HG03135 (cell line): ENCODE data around the gene TENM3.

ENCODE experiments used
- ATAC-seq: cut with Tn5 transposase; IDR thresholded peaks from one replicate; pipeline ENCODE4 v1.9.1; 2021; ENCODE audit warnings: mild to moderate bottlenecking, moderate library complexity; ENCODE audit not compliant: unreplicated experiment

Gene TENM3

DNA sequence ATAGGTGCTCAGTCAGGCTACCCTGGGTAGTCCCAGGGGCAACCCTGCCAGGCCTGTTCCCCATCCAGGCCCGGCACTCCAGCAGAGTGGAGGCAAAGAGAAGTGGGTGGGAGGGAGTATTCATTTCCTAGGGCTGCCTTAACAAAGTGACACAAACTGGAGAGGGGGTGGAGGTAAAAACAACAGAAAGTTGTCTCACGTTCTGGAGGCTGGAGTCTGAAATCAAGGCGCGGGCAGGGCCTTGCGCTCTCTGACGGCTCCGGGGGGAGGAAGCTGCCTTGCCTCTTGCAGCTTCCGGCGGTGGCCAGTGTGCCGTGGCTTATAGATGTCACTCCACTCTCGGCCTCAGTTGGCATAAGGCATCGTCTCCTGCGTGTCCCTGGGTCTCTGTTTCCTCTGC is 583.2 kb downstream of the TENM3 start:
- ATAC-seq = no peak

- no peak for ATAC-seq
These were observed 584.0 kb downstream of the TENM3 start for GRCh38 chr4:182827166-182827565.

DNA sequence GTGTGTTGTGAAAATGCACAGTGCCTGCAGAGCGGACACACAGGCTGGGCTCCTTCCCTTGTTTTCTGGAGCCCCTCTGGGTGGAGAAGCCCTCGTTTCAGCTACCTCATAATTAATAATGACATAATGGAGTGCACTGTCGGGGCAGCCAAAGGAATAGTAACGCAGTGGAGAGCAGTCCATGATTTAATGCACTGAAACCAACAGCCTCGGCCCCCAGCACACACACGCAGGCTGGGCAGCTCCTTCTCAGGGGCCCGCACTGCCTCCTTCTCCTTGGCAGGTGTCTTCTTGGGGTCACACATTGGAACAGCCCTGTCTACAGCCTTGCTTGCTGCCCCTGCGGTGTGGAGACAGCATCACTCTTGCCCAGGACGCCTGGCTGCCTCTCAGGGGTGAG is 584.8 kb downstream of the TENM3 start:
- no peak for ATAC-seq

- ATAC-seq = no peak
These were observed 585.3 kb downstream of the TENM3 start for GRCh38 chr4:182828360-182829025.

DNA sequence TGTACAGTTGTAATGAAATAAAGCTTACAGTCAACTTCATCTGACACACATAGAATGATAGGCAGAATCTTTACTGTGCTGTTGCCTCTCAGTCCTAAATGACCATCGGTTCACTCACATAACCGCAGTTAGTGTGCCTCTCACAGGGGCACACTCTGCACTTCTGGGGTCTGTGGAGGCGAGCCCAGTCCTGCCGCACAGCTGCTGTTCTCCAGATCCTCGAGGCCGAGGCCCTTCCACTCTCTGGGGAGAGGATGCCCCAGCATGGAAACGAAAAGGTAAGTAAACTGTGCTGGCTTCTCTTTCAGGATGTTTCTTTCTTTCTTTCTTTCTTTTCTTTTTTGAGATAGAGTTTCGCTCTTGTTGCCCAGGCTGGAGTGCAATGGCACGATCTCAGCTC is 586.0 kb downstream of the TENM3 start:
- ATAC-seq = no peak

DNA sequence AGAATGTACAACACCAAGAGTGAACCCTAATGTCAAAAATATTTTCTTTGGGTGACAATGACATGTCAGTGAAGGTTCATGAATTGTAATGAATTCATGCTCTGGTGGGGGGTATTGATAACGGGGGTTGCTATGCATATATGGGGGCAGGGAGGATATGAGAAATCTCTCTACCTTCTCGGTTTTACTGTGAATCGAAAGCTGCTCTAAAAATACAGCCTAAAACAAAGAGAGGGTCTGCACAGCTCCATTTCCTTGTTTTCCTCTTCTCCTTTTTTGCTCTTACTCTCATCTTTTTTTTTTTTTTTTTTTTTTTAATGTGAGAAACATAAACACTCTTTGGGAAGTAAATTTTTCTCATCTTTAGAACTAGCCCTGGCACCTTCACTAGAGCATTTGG is 588.2 kb downstream of the TENM3 start:
- ATAC-seq = no peak

GRCh38 chr4:182832352-182833120 is 589.3 kb downstream of the TENM3 start:
- ATAC-seq = no peak

DNA sequence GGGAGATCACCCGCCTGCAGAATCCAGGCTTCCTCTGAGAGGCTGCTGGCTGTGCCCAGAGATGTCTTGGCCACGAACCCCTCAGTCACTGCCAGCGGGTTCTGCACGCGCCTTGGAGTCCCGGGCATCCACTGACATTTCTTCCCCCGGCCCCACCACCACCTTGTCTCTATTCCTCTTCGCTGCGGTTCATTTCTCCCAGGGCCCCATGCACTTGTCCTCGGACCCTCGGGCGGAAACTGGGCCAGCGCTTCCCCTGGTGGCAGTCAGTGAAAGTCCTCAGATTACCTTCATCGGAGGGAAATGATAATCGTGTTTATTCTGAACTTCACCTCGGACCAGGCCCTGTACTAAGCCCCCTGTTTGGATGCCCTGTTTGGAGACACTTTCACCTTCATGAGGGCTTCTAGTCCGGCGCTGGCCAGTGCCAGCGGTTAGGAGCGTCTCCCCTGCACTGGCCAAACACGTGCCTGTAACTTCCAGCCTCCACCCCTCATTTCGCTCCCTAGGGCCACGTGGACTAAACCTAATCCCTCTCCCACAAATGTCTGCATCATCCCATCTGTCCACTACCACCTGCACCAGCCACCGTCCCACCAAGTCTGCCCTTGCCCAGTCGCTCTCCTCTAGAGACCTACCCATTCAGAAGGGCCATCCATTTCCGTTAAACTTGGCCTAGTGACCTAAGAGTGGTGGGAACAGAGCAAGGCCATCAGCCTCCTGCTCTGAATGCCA is 592.0 kb downstream of the TENM3 start:
- no peak for ATAC-seq

DNA sequence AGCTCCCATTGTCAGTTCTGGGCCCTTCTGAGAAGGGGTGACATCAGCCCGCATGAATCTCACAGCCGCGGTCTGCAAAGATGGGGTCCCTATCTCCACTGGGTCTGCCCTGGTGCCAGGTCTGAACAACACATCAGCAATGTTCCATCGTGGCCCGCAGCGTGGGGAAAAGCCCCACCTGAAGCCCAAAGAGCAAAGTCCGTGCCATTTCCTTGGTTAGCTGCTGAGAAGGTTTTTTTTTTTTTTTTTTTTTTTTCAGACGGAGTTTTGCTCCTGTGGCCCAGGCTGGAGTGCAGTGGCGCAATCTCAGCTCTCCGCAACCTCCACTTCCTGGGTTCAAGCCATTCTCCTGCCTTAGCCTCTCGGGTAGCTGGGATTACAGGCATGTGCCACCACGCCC is 594.6 kb downstream of the TENM3 start:
- ATAC-seq = no peak

- no peak for ATAC-seq
These were observed 595.3 kb downstream of the TENM3 start for GRCh38 chr4:182838535-182838934.

DNA sequence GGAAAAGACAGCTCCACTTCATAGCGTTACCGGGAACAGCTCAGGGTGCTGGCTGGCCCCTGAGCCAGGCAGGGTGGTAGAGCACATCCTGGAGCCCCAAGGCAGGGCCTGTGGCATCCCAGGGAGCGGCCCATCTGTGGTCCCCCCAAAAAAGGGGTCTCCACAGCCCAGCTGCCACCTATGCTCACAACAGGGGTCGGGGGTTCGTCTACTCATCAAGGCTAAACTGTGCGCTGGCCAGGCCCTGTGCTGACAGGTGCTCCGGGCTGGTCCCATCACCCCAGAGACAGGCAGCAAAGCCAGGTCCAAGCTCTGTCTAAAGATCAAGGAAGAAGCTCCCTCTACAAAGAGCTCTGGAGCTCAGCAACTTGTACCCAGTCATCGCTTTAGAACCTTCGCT is 596.1 kb downstream of the TENM3 start:
- ATAC-seq = no peak

DNA sequence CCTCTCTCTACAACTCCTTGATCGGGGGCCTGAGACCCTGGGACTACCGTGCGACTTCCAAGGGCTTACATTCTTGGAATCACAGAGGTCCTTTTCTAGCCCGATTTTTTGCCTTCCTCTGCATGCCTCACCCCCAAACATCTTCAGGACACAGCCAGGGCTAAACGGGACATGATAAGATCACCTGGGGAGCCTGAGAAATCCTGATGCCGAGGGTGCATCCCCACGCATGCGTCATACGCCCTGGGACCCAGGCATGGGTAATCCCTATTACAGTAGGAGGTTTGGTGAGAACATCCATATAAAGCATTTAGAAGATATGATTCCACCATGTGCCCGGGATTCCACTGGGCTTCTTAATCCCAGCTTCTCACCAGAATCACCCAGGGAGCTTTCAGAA is 596.9 kb downstream of the TENM3 start:
- ATAC-seq = no peak

DNA sequence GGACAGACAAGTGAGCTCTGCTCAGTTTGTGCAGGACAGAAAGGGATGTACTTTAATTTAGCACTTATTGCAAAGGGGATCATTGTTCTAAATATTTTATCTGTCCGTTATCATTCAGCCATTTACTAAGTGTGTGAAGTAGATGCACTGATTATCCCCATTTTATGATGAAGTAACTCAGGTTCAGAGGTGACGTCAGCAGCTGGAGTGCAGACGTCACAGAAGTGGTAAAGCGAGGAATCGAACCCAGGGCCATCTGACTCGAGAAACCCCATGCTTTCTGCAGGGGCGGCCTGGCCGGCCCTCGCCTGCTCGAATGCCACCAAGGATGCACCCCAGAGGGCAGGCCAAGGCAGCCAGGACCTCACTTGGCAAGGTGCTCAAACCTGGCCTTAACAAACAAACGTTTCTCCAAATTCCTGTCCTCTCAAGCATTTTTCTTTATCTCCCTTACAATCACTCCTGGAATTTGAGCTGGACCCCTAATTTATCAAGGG is 599.0 kb downstream of the TENM3 start:
- no peak for ATAC-seq

DNA sequence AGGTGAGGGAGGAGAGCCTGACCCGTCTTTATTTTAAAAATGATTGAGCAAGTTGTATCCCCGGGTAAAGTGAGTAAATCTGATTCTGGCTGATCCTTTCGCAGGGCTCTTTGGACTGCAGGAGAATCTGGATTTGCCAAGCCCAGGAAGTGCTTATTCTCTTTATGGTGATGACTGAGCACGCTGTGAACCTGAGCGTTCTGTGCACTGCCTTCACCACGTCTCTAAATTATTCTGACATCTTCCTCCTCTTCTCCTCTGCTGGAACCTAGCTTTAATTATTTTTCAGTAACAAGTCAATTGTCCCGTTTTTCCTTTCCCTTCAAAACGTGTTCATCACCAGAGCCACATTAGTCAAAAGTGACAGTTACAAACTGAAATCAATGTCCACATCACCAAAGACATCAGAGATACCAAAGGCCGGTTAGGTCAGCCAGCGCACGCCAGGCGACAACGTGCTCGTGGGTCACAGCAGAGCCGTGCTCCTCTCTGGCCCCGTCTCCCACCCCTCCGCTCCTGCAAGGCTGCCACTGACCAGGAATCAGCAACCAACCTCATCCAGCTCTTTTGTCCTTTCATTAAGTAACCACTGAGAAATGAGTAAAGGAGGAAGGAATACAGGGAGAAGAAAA is 599.7 kb downstream of the TENM3 start:
- no peak for ATAC-seq

DNA sequence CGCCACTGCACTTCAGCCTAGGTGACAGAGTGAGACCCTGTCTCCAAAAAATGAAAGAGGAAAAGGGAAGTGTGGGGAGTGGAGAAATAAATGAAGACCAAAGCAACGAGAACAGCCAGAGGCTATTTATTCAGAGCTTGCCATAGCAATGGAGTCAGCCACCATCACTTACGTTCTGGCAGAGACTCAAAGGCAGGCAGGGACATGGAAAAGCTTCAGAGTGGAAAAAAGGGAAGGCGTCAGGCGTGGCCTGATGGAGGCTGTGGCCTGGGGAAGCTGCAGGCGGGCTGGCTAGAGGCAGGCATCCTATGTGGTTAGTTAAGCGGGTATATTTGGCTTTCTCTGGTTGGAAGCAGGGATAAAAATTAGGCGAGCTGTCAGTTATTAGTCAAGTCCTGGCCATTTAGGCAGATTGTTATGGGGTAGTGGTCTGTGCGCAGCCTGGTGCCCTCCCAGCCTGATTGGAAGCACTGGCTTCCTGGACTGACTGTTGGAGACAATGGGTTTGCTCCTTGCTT is 600.7 kb downstream of the TENM3 start:
- ATAC-seq = no peak

- ATAC-seq = no peak
These were observed 602.4 kb downstream of the TENM3 start for GRCh38 chr4:182845618-182846017.

DNA sequence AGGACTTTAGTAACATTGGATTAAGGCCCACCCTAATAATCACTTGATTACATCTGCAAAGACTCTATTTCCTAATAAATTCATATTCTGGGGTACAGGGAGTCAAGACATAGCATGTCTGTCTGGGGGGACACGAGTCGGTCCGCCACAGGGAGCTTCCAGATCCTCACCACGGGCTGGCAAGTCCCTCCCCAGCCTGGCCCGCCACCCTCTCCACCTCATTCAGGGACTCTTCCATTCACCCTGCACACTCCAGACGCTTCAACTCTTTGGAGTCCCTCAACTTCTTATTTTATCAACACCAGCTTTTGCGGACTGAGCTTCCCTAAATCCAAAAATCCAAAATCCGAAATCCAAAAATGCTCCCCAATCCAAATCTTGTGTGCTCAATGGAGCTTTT is 602.8 kb downstream of the TENM3 start:
- no peak for ATAC-seq

GRCh38 chr4:182847576-182848450 is 604.6 kb downstream of the TENM3 start:
- ATAC-seq = no peak

GRCh38 chr4:182848685-182849084 is 605.5 kb downstream of the TENM3 start:
- ATAC-seq = no peak
